Hematopoietic multipotent progenitor cell treated with erythropoietin and hydrocortisone succinate and interleukin-3 and kit ligand, for 4 days (in vitro differentiated cells): Measurements from ENCODE around the gene PLEKHF1.
"Not testable (repeated sequence)": the region's sequence is repeated elsewhere in the genome, so short reads cannot be mapped to it uniquely, and the experiment has no call there.

Experiments
- DNase-seq: peaks from one replicate; pipeline ENCODE4 v3.0.0-alpha.2; 2015

PLEKHF1 gene

GRCh38 chr19:29704562-29705558, 39.6 kb downstream of the PLEKHF1 start:
- no peak for DNase-seq

GRCh38 chr19:29705706-29706105, 40.4 kb downstream of the PLEKHF1 start:
- no peak for DNase-seq

- DNase-seq: no peak
Measured at GRCh38 chr19:29706635-29707034, 41.4 kb downstream of the PLEKHF1 start.

- no peak for DNase-seq
Measured at GRCh38 chr19:29708554-29709439, 43.5 kb downstream of the PLEKHF1 start.

GRCh38 chr19:29709440-29709798, 44.2 kb downstream of the PLEKHF1 start:
- not testable (repeated sequence) for DNase-seq

GRCh38 chr19:29711584-29712132, 46.4 kb downstream of the PLEKHF1 start:
- DNase-seq: peak; percentile 24

GRCh38 chr19:29712744-29713516, 47.7 kb downstream of the PLEKHF1 start:
- peak; percentile 43 for DNase-seq

GRCh38 chr19:29714371-29714952, 49.2 kb downstream of the PLEKHF1 start:
- DNase-seq: peak; percentile 53

GRCh38 chr19:29714953-29715700, 49.9 kb downstream of the PLEKHF1 start, which contains the start of gene C19orf12:
Gene C19orf12, minus strand, starts transcription at chr19:29715261. Its CDS starts 6,848 bp downstream, at chr19:29708413.
- DNase-seq: peak; percentile 80

- DNase-seq: no peak
Measured at GRCh38 chr19:29715701-29716581, 50.7 kb downstream of the PLEKHF1 start.

- no peak for DNase-seq
Measured at GRCh38 chr19:29717051-29717450, 51.8 kb downstream of the PLEKHF1 start.

GRCh38 chr19:29724102-29724641, 58.9 kb downstream of the PLEKHF1 start:
- peak; percentile 76 for DNase-seq

GRCh38 chr19:29724746-29725145, 59.5 kb downstream of the PLEKHF1 start:
- no peak for DNase-seq
